ENCODE data around the gene SLC25A45.

DNA sequence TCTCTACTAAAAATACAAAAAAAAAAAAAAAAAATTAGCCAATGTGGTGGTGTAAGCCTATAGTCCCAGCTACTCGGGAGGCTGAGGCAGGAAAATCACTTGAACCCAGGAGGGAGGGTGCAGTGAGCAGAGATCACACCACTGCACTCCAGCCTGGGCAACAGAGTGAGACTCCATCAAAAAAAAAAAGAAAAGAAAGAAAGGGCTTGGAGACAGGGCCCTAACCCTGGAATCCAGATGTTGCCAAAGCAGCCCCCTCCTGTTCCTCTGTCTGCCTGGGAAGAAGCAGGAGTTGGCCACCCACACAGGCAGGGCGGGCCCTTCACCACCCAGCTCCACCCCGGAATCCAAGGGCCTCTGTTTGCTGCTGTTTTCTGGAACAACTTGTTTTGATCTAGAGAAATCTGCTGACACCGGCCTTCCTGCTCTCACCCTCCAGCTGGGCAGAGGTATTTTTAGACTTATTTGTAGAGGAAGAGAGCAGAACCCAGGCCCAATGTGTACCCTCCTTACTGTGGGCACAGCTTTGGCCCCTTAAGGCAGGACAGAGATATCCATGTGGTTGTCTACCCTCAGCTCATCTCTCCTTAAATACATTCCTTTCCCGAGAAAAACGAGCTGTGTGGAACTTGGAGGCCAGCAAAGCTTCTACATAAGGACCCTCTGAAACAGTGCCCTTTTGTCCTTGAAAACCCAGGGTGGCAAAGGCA, 37.5 kb upstream of the SLC25A45 start:
- TF ChIP-seq CTCF (IDR thresholded peaks at IDR 0.05; ENCODE audit: insufficient read depth, low read depth, low read length) (no peak), EZH2 (IDR thresholded peaks at IDR 0.05; ENCODE audit: insufficient read depth, low read length) (no peak)
